ENCODE results near the gene BARHL1. TPM values are rescaled to one million over a fixed set of nuclear protein-coding genes. Genes with fewer than 3 reads are reported as not detected.

The BARHL1 gene
- total RNA-seq, 1 donor from 2014 or later, result not detected

- Histone ChIP-seq H3K36me3 (ENCODE audit: insufficient read depth, low read length) (no peaks in the 10 kb centered on the region), H3K27ac (ENCODE audit: low read depth, low read length) (no peak overlapping the region), H3K9me3 (ENCODE audit: insufficient read depth, low read depth, low read length) (no peaks in the 10 kb centered on the region), H3K27me3 (ENCODE audit: insufficient read depth, low read length) (no peaks in the 10 kb centered on the region), H3K4me1 (ENCODE audit: insufficient read depth, low read length) (peaks cover 2% of the 10 kb centered on the region), H3K4me2 (ENCODE audit: low read length) (no peak overlapping the region), H2AFZ (ENCODE audit: low read depth, low read length) (no peak overlapping the region), H4K20me1 (ENCODE audit: insufficient read depth, low read length) (no peaks in the 10 kb centered on the region), H3K79me2 (ENCODE audit: insufficient read depth, low read length) (no peaks in the 10 kb centered on the region), H3K9ac (ENCODE audit: low read length) (no peak overlapping the region), H3K4me3 (ENCODE audit: insufficient read depth, low read depth, low read length) (no peak overlapping the region)
- H3K27ac Mint-ChIP-seq (ENCODE audit: unreplicated experiment), result no peak overlapping the region
- H3K27me3 Mint-ChIP-seq (ENCODE audit: low read depth, unreplicated experiment), result peaks cover 41% of the 10 kb centered on the region
- FAIRE-seq (no peak), DNase-seq (ENCODE audit: low read depth) (no peak)
- H3K4me1 Mint-ChIP-seq (ENCODE audit: low read depth, unreplicated experiment), result no peaks in the 10 kb centered on the region
- H3K36me3 Mint-ChIP-seq (ENCODE audit: low read depth, unreplicated experiment), result no peaks in the 10 kb centered on the region
- no peak for TF ChIP-seq CTCF (IDR thresholded peaks at IDR 0.05; ENCODE audit: insufficient read depth, low read depth, low read length)
- H3K4me3 Mint-ChIP-seq (ENCODE audit: unreplicated experiment), result no peak overlapping the region
- H3K9me3 Mint-ChIP-seq (ENCODE audit: unreplicated experiment), result peaks cover 4% of the 10 kb centered on the region
These were observed 41.4 kb upstream of the BARHL1 start for GRCh38 chr9:132541051-132541450.

GRCh38 chr9:132541870-132542830, 40.3 kb upstream of the BARHL1 start:
- DNase-seq (ENCODE audit: low read depth) (no peak), FAIRE-seq (no peak)
- no peak overlapping the region for H3K27ac ChIP-seq (ENCODE audit: low read depth, low read length)
- no peaks in the 10 kb centered on the region for H3K36me3 Mint-ChIP-seq (ENCODE audit: low read depth, unreplicated experiment)
- peaks cover 7% of the 10 kb centered on the region for H3K4me1 ChIP-seq (ENCODE audit: insufficient read depth, low read length)
- H3K4me1 Mint-ChIP-seq (ENCODE audit: low read depth, unreplicated experiment), result no peaks in the 10 kb centered on the region
- H3K27me3 Mint-ChIP-seq (ENCODE audit: low read depth, unreplicated experiment), result peaks cover 46% of the 10 kb centered on the region
- H3K4me2 ChIP-seq (ENCODE audit: low read length), result no peak overlapping the region
- H4K20me1 ChIP-seq (ENCODE audit: insufficient read depth, low read length), result no peaks in the 10 kb centered on the region
- H2AFZ ChIP-seq (ENCODE audit: low read depth, low read length), result no peak overlapping the region
- H3K9ac ChIP-seq (ENCODE audit: low read length), result no peak overlapping the region
- TF ChIP-seq CTCF (IDR thresholded peaks at IDR 0.05; ENCODE audit: insufficient read depth, low read depth, low read length), result no peak
- no peak for TF ChIP-seq EZH2 (IDR thresholded peaks at IDR 0.05; ENCODE audit: insufficient read depth, low read length)
- H3K27me3 ChIP-seq (ENCODE audit: insufficient read depth, low read length), result no peaks in the 10 kb centered on the region
- H3K27ac Mint-ChIP-seq (ENCODE audit: unreplicated experiment), result no peak overlapping the region
- H3K9me3 ChIP-seq (ENCODE audit: insufficient read depth, low read depth, low read length), result no peaks in the 10 kb centered on the region
- H3K4me3 Mint-ChIP-seq (ENCODE audit: unreplicated experiment), result no peak overlapping the region
- no peaks in the 10 kb centered on the region for H3K36me3 ChIP-seq (ENCODE audit: insufficient read depth, low read length)
- H3K4me3 ChIP-seq (ENCODE audit: insufficient read depth, low read depth, low read length), result no peak overlapping the region
- peaks cover 4% of the 10 kb centered on the region for H3K9me3 Mint-ChIP-seq (ENCODE audit: unreplicated experiment)
- no peaks in the 10 kb centered on the region for H3K79me2 ChIP-seq (ENCODE audit: insufficient read depth, low read length)

GRCh38 chr9:132543251-132543650, 39.2 kb upstream of the BARHL1 start:
- Mint-ChIP-seq H3K9me3 (ENCODE audit: unreplicated experiment) (peaks cover 4% of the 10 kb centered on the region), H3K4me3 (ENCODE audit: unreplicated experiment) (no peak overlapping the region), H3K36me3 (ENCODE audit: low read depth, unreplicated experiment) (no peaks in the 10 kb centered on the region), H3K4me1 (ENCODE audit: low read depth, unreplicated experiment) (no peaks in the 10 kb centered on the region), H3K27ac (ENCODE audit: unreplicated experiment) (no peak overlapping the region), H3K27me3 (ENCODE audit: low read depth, unreplicated experiment) (peaks cover 51% of the 10 kb centered on the region)
- no peaks in the 10 kb centered on the region for H3K9me3 ChIP-seq (ENCODE audit: insufficient read depth, low read depth, low read length)
- FAIRE-seq, result no peak
- H4K20me1 ChIP-seq (ENCODE audit: insufficient read depth, low read length), result no peaks in the 10 kb centered on the region
- H3K79me2 ChIP-seq (ENCODE audit: insufficient read depth, low read length), result no peaks in the 10 kb centered on the region
- H3K4me1 ChIP-seq (ENCODE audit: insufficient read depth, low read length), result peaks cover 7% of the 10 kb centered on the region
- H3K4me2 ChIP-seq (ENCODE audit: low read length), result no peak overlapping the region
- no peaks in the 10 kb centered on the region for H3K27me3 ChIP-seq (ENCODE audit: insufficient read depth, low read length)
- no peaks in the 10 kb centered on the region for H3K36me3 ChIP-seq (ENCODE audit: insufficient read depth, low read length)
- TF ChIP-seq CTCF (IDR thresholded peaks at IDR 0.05; ENCODE audit: insufficient read depth, low read depth, low read length), result no peak
- TF ChIP-seq EZH2 (IDR thresholded peaks at IDR 0.05; ENCODE audit: insufficient read depth, low read length), result no peak
- no peak overlapping the region for H3K4me3 ChIP-seq (ENCODE audit: insufficient read depth, low read depth, low read length)
- no peak overlapping the region for H2AFZ ChIP-seq (ENCODE audit: low read depth, low read length)
- H3K27ac ChIP-seq (ENCODE audit: low read depth, low read length), result no peak overlapping the region
- DNase-seq (ENCODE audit: low read depth), result no peak
- H3K9ac ChIP-seq (ENCODE audit: low read length), result no peak overlapping the region

Measured in astrocyte (in vitro differentiated cells and primary cell).